ENCODE data around the gene CADPS2.

CADPS2 gene

GRCh38 chr7:122846591-122846990, 39.7 kb downstream of the CADPS2 start:
- TF ChIP-seq CREB1 (IDR thresholded peaks at IDR 0.05; ENCODE audit: low read depth) (no peak), RAD21 (IDR thresholded peaks at IDR 0.05; ENCODE audit: low read depth) (no peak), CEBPB (IDR thresholded peaks at IDR 0.05) (no peak), MAX (IDR thresholded peaks at IDR 0.05) (no peak), NFIC (IDR thresholded peaks at IDR 0.05) (no peak), TAF1 (IDR thresholded peaks at IDR 0.05; ENCODE audit: low read depth) (no peak), YY1 (IDR thresholded peaks at IDR 0.05; ENCODE audit: low read depth) (no peak), ZBTB7A (IDR thresholded peaks at IDR 0.05; ENCODE audit: low read depth) (no peak), FOXM1 (IDR thresholded peaks at IDR 0.05; ENCODE audit: borderline replicate concordance, low read depth) (no peak)
- TF ChIP-seq, protein P1, sequence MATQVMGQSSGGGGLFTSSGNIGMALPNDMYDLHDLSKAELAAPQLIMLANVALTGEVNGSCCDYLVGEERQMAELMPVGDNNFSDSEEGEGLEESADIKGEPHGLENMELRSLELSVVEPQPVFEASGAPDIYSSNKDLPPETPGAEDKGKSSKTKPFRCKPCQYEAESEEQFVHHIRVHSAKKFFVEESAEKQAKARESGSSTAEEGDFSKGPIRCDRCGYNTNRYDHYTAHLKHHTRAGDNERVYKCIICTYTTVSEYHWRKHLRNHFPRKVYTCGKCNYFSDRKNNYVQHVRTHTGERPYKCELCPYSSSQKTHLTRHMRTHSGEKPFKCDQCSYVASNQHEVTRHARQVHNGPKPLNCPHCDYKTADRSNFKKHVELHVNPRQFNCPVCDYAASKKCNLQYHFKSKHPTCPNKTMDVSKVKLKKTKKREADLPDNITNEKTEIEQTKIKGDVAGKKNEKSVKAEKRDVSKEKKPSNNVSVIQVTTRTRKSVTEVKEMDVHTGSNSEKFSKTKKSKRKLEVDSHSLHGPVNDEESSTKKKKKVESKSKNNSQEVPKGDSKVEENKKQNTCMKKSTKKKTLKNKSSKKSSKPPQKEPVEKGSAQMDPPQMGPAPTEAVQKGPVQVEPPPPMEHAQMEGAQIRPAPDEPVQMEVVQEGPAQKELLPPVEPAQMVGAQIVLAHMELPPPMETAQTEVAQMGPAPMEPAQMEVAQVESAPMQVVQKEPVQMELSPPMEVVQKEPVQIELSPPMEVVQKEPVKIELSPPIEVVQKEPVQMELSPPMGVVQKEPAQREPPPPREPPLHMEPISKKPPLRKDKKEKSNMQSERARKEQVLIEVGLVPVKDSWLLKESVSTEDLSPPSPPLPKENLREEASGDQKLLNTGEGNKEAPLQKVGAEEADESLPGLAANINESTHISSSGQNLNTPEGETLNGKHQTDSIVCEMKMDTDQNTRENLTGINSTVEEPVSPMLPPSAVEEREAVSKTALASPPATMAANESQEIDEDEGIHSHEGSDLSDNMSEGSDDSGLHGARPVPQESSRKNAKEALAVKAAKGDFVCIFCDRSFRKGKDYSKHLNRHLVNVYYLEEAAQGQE (IDR thresholded peaks at IDR 0.05; ENCODE audit: low read depth) = no peak
- TF ChIP-seq, protein P2, sequence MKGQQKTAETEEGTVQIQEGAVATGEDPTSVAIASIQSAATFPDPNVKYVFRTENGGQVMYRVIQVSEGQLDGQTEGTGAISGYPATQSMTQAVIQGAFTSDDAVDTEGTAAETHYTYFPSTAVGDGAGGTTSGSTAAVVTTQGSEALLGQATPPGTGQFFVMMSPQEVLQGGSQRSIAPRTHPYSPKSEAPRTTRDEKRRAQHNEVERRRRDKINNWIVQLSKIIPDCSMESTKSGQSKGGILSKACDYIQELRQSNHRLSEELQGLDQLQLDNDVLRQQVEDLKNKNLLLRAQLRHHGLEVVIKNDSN (IDR thresholded peaks at IDR 0.05) = no peak

GRCh38 chr7:122845286-122845685, 41.0 kb downstream of the CADPS2 start:
- TF ChIP-seq CEBPB (IDR thresholded peaks at IDR 0.05) (no peak), ZBTB7A (IDR thresholded peaks at IDR 0.05; ENCODE audit: low read depth) (no peak)

DNA sequence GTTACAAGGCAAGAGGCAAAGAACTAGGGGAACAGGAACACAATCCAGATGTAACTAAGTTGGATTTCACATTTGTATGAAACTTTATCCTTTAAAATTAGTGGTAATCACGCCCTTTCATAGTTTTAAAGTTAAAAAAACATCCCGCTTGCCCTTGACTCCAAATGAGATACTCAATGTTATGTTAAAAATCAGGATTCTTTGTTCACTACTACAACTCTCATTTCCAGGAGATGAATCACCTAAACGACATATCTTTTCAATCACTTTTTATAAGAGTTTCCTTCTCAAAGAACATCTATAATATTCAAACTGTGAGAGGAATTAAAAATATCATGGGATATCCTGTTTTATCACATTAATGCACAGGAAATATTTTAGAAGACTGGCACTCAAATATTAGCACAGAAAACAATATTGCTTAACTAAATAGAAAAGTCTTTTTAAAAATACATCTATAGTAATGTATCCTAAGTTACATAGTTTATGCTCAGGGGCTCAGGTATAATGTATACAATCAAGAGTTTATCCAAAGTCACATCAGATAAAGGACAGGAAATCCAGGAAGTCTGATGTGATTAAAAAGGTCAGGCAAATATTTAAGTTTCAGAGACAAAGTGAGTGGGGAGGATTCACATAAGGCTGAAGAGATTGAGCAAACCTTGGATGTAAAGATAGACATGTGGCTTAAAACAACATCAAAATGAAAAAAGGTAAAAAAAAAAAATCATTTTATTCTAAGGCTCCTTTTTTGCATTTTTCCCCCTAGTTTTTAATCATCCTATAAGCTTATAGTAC, 41.9 kb downstream of the CADPS2 start:
- TF ChIP-seq NFIC (IDR thresholded peaks at IDR 0.05) (no peak), TAF1 (IDR thresholded peaks at IDR 0.05; ENCODE audit: low read depth) (no peak), TEAD4 (IDR thresholded peaks at IDR 0.05) (no peak), YY1 (IDR thresholded peaks at IDR 0.05; ENCODE audit: low read depth) (no peak), TCF12 (IDR thresholded peaks at IDR 0.05; ENCODE audit: low read depth) (no peak), EP300 (IDR thresholded peaks at IDR 0.05; ENCODE audit: borderline replicate concordance) (no peak), ZBTB7A (IDR thresholded peaks at IDR 0.05; ENCODE audit: low read depth) (no peak), RAD21 (IDR thresholded peaks at IDR 0.05; ENCODE audit: low read depth) (no peak)
- TF ChIP-seq, protein P2 (IDR thresholded peaks at IDR 0.05) = no peak

DNA sequence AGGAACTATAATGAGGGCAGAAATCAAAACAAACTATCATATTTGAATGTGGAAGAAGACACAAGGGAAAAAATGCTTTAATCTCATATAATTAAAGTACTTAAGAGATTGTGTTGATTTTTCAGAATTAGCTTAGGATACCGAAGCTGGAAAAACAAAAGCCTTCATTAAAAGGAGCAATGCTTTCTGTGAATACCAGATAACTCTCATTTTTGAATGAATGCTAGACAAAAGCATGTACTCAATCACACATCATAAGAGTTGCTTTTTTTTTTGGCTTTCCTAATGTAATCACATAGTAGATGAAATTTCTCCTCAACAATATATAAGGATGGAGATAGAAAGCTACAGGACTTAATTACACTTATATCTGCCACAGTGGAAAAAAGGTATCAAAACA, 43.3 kb downstream of the CADPS2 start:
- no peak for TF ChIP-seq EP300 (IDR thresholded peaks at IDR 0.05; ENCODE audit: borderline replicate concordance)
- TF ChIP-seq TCF12 (IDR thresholded peaks at IDR 0.05; ENCODE audit: low read depth) = no peak
- no peak for TF ChIP-seq RAD21 (IDR thresholded peaks at IDR 0.05; ENCODE audit: low read depth)
- TF ChIP-seq, protein P1 (IDR thresholded peaks at IDR 0.05; ENCODE audit: low read depth) = no peak
- TF ChIP-seq EGR1 (IDR thresholded peaks at IDR 0.05) = no peak
- TF ChIP-seq ZBTB7A (IDR thresholded peaks at IDR 0.05; ENCODE audit: low read depth) = no peak
- TF ChIP-seq CREB1 (IDR thresholded peaks at IDR 0.05; ENCODE audit: low read depth) = no peak
- no peak for TF ChIP-seq NFIC (IDR thresholded peaks at IDR 0.05)
- no peak for TF ChIP-seq FOXM1 (IDR thresholded peaks at IDR 0.05; ENCODE audit: borderline replicate concordance, low read depth)
- TF ChIP-seq YY1 (IDR thresholded peaks at IDR 0.05; ENCODE audit: low read depth) = no peak
- TF ChIP-seq, protein P2 (IDR thresholded peaks at IDR 0.05) = no peak
- TF ChIP-seq TAF1 (IDR thresholded peaks at IDR 0.05; ENCODE audit: low read depth) = no peak

DNA sequence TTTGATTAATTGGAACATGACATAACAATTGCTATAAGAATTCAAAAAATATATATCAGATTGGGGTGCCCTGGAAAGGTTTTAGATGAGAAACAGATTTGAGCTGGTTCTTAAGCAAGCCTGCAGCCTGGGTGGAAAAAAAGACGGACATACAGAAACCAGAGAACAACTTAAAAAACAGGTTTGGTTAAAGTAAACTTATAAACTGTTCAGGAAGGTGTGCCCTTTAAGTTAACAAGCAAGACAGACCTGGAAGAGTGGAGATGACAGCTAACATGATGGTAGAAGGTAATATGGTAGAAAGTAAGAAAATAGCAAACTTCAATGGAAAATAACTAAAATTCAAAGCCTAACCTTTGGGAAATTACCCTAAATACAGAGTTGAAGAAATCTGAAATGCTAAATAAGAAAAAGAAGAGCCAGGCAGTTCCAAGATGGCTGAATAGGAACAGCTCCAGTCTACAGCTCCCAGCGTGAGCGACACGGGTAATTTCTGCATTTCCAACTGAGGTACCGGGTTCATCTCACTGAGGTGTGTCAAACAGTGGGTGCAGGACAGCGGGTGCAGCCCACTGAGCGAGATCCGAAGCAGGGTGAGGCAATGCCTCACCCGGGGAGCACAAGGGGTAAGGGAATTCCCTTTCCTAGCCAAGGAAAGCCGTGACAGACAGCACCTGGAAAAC, 52.2 kb downstream of the CADPS2 start:
- TF ChIP-seq CEBPB (IDR thresholded peaks at IDR 0.05) = no peak
- no peak for TF ChIP-seq RAD21 (IDR thresholded peaks at IDR 0.05; ENCODE audit: low read depth)

GRCh38 chr7:122831436-122831835, 54.8 kb downstream of the CADPS2 start:
- TF ChIP-seq FOXM1 (IDR thresholded peaks at IDR 0.05; ENCODE audit: borderline replicate concordance, low read depth) = no peak
- TF ChIP-seq EP300 (IDR thresholded peaks at IDR 0.05; ENCODE audit: borderline replicate concordance) = no peak
